ENCODE results near the gene BRDT.

The BRDT gene

GRCh38 chr1:92031281-92032110, 82.3 kb downstream of the BRDT start:
- no peak overlapping the region for H3K27ac ChIP-seq (ENCODE audit: low read depth, low read length)
- H3K27me3 ChIP-seq (ENCODE audit: control insufficient read depth, insufficient read depth, low read length) = peaks cover 24% of the 10 kb centered on the region
- no peaks in the 10 kb centered on the region for H3K36me3 ChIP-seq (ENCODE audit: control insufficient read depth, insufficient read depth, low read length)
- peaks cover 2% of the 10 kb centered on the region; the same call in 1 of the 2 replicates for H3K9me3 ChIP-seq (ENCODE audit: control insufficient read depth, insufficient read depth, low read depth, low read length)
- no peak overlapping the region for H3K4me3 ChIP-seq (ENCODE audit: low read depth, low read length)
- H3K4me1 ChIP-seq (ENCODE audit: control insufficient read depth, insufficient read depth, low read length) = peaks cover 9% of the 10 kb centered on the region
- no peak overlapping the region for H3K9ac ChIP-seq (ENCODE audit: low read length)

GRCh38 chr1:92037400-92037799, 88.2 kb downstream of the BRDT start:
- Histone ChIP-seq H3K36me3 (ENCODE audit: control insufficient read depth, insufficient read depth, low read length) (no peaks in the 10 kb centered on the region), H3K9me3 (ENCODE audit: control insufficient read depth, insufficient read depth, low read depth, low read length) (no peaks in the 10 kb centered on the region), H3K27me3 (ENCODE audit: control insufficient read depth, insufficient read depth, low read length) (no peaks in the 10 kb centered on the region), H3K4me1 (ENCODE audit: control insufficient read depth, insufficient read depth, low read length) (peaks cover 7% of the 10 kb centered on the region; the same call in 1 of the 2 replicates), H3K27ac (ENCODE audit: low read depth, low read length) (no peak overlapping the region), H3K9ac (ENCODE audit: low read length) (no peak overlapping the region), H3K4me3 (ENCODE audit: low read depth, low read length) (no peak overlapping the region)

- Histone ChIP-seq H3K27me3 (ENCODE audit: control insufficient read depth, insufficient read depth, low read length) (no peaks in the 10 kb centered on the region), H3K27ac (ENCODE audit: low read depth, low read length) (no peak overlapping the region), H3K36me3 (ENCODE audit: control insufficient read depth, insufficient read depth, low read length) (no peaks in the 10 kb centered on the region), H3K4me3 (ENCODE audit: low read depth, low read length) (no peak overlapping the region), H3K9ac (ENCODE audit: low read length) (no peak overlapping the region), H3K4me1 (ENCODE audit: control insufficient read depth, insufficient read depth, low read length) (peaks cover 7% of the 10 kb centered on the region; the same call in 1 of the 2 replicates), H3K9me3 (ENCODE audit: control insufficient read depth, insufficient read depth, low read depth, low read length) (no peaks in the 10 kb centered on the region)
Observed at GRCh38 chr1:92038695-92039346, 89.6 kb downstream of the BRDT start.

- H3K36me3 ChIP-seq (ENCODE audit: control insufficient read depth, insufficient read depth, low read length) = no peaks in the 10 kb centered on the region
- no peak overlapping the region for H3K4me3 ChIP-seq (ENCODE audit: low read depth, low read length)
- no peaks in the 10 kb centered on the region for H3K9me3 ChIP-seq (ENCODE audit: control insufficient read depth, insufficient read depth, low read depth, low read length)
- H3K4me1 ChIP-seq (ENCODE audit: control insufficient read depth, insufficient read depth, low read length) = peaks cover 7% of the 10 kb centered on the region; the same call in 1 of the 2 replicates
- no peaks in the 10 kb centered on the region for H3K27me3 ChIP-seq (ENCODE audit: control insufficient read depth, insufficient read depth, low read length)
- H3K9ac ChIP-seq (ENCODE audit: low read length) = no peak overlapping the region
- H3K27ac ChIP-seq (ENCODE audit: low read depth, low read length) = no peak overlapping the region
Observed at GRCh38 chr1:92040971-92041370, 91.8 kb downstream of the BRDT start.

GRCh38 chr1:92043621-92044020, 94.4 kb downstream of the BRDT start:
- H3K27ac ChIP-seq (ENCODE audit: low read depth, low read length) = no peak overlapping the region
- no peak overlapping the region for H3K9ac ChIP-seq (ENCODE audit: low read length)

GRCh38 chr1:92045766-92046495, 96.7 kb downstream of the BRDT start:
- H3K4me1 ChIP-seq (ENCODE audit: control insufficient read depth, insufficient read depth, low read length) = no peaks in the 10 kb centered on the region
- H3K27me3 ChIP-seq (ENCODE audit: control insufficient read depth, insufficient read depth, low read length) = no peaks in the 10 kb centered on the region
- H3K9me3 ChIP-seq (ENCODE audit: control insufficient read depth, insufficient read depth, low read depth, low read length) = no peaks in the 10 kb centered on the region
- H3K9ac ChIP-seq (ENCODE audit: low read length) = no peak overlapping the region
- H3K27ac ChIP-seq (ENCODE audit: low read depth, low read length) = no peak overlapping the region
- H3K36me3 ChIP-seq (ENCODE audit: control insufficient read depth, insufficient read depth, low read length) = no peaks in the 10 kb centered on the region
- H3K4me3 ChIP-seq (ENCODE audit: low read depth, low read length) = no peak overlapping the region

More at GRCh38 chr1:92043621-92044020, 94.4 kb downstream of the BRDT start:
- Histone ChIP-seq H3K4me1 (ENCODE audit: control insufficient read depth, insufficient read depth, low read length) (no peaks in the 10 kb centered on the region), H3K4me3 (ENCODE audit: low read depth, low read length) (no peak overlapping the region), H3K9me3 (ENCODE audit: control insufficient read depth, insufficient read depth, low read depth, low read length) (no peaks in the 10 kb centered on the region), H3K36me3 (ENCODE audit: control insufficient read depth, insufficient read depth, low read length) (no peaks in the 10 kb centered on the region), H3K27me3 (ENCODE audit: control insufficient read depth, insufficient read depth, low read length) (no peaks in the 10 kb centered on the region)

GRCh38 chr1:92051948-92052347, 102.7 kb downstream of the BRDT start:
- Histone ChIP-seq H3K27ac (ENCODE audit: low read depth, low read length) (no peak overlapping the region), H3K9me3 (ENCODE audit: control insufficient read depth, insufficient read depth, low read depth, low read length) (no peaks in the 10 kb centered on the region), H3K36me3 (ENCODE audit: control insufficient read depth, insufficient read depth, low read length) (no peaks in the 10 kb centered on the region), H3K9ac (ENCODE audit: low read length) (no peak overlapping the region), H3K4me3 (ENCODE audit: low read depth, low read length) (no peak overlapping the region), H3K27me3 (ENCODE audit: control insufficient read depth, insufficient read depth, low read length) (no peaks in the 10 kb centered on the region), H3K4me1 (ENCODE audit: control insufficient read depth, insufficient read depth, low read length) (no peaks in the 10 kb centered on the region)
